CD4-positive, alpha-beta T cell treated with Interferon alpha-2 for 1 hour (primary cell): ENCODE data around the gene IFITM10.
"Not testable (repeated sequence)": the region's sequence is repeated elsewhere in the genome, so short reads cannot be mapped to it uniquely, and the experiment has no call there.

Experiments
- DNase-seq, 2 donors: peaks; one replicate each; pipeline ENCODE4 v3.0.0-alpha.2; 2020 to 2022

IFITM10 gene

GRCh38 chr11:1777737-1778136 lies 27.3 kb upstream of the IFITM10 start:
- no peak for DNase-seq

GRCh38 chr11:1776944-1777715 lies 26.7 kb upstream of the IFITM10 start:
- DNase-seq, result no peak

GRCh38 chr11:1776331-1776851 lies 26.0 kb upstream of the IFITM10 start:
- no peak for DNase-seq

GRCh38 chr11:1774886-1775285 lies 24.5 kb upstream of the IFITM10 start:
- DNase-seq, result no peak

GRCh38 chr11:1773994-1774550 lies 23.7 kb upstream of the IFITM10 start:
- DNase-seq, result no peak

- no peak for DNase-seq
These were observed 23.0 kb upstream of the IFITM10 start for GRCh38 chr11:1773131-1773993.

GRCh38 chr11:1772270-1773130 lies 22.1 kb upstream of the IFITM10 start:
- DNase-seq, result peak; percentile 45 to 47

GRCh38 chr11:1771700-1772099 lies 21.3 kb upstream of the IFITM10 start:
- DNase-seq, result peak in 1 of 2 donors; percentile 49

GRCh38 chr11:1771273-1771672 lies 20.9 kb upstream of the IFITM10 start:
- no peak for DNase-seq

GRCh38 chr11:1770528-1770927 lies 20.1 kb upstream of the IFITM10 start:
- DNase-seq, result peak in 1 of 2 donors; percentile 36

- no peak for DNase-seq
These were observed 19.7 kb upstream of the IFITM10 start for GRCh38 chr11:1770061-1770460.

- DNase-seq, result not testable (repeated sequence)
These were observed 19.0 kb upstream of the IFITM10 start for GRCh38 chr11:1769304-1769936.

GRCh38 chr11:1768141-1768469 lies 17.7 kb upstream of the IFITM10 start:
- no peak for DNase-seq

GRCh38 chr11:1767399-1768140 lies 17.2 kb upstream of the IFITM10 start:
- no peak for DNase-seq

- no peak for DNase-seq
These were observed 16.5 kb upstream of the IFITM10 start for GRCh38 chr11:1766719-1767398.

- no peak for DNase-seq
These were observed 15.7 kb upstream of the IFITM10 start for GRCh38 chr11:1765871-1766718.

GRCh38 chr11:1763796-1764661 lies 13.6 kb upstream of the IFITM10 start, which contains the start of gene CTSD:
Gene CTSD (minus strand): TSS chr11:1763927. CDS start chr11:1763859, 68 bp downstream.
- peak; percentile 82 to 89 for DNase-seq

GRCh38 chr11:1763336-1763795 lies 13.0 kb upstream of the IFITM10 start:
- no peak for DNase-seq
